A549 (cell line): ENCODE results near the gene OBSL1.

Experiments used
- CTCF ChIP-seq: fragments of >200 bp; sonication (Bioruptor Twin); formaldehyde crosslinking; IDR thresholded peaks from 3 replicates; pipeline ENCODE4 v1.5.1; 2016
- E2F6 ChIP-seq: IDR thresholded peaks from 2 replicates; pipeline ENCODE4 v1.6.1; 2012; ENCODE audit warnings: low read depth, borderline replicate concordance
- EP300 ChIP-seq, 2 experiments: fragments of >200 bp; sonication (Bioruptor Twin); formaldehyde crosslinking; IDR thresholded peaks; 2 replicates in 1 of 2; 3 replicates in 1 of 2; pipeline ENCODE4 v1.6.1; 2016 to 2017
- HES2 ChIP-seq: fragments of >200 bp; sonication (Bioruptor Twin); formaldehyde crosslinking; IDR thresholded peaks from 2 replicates; pipeline ENCODE4 v1.6.1; 2016
- HMGXB4 ChIP-seq: fragments of 250-450 bp; sonication (Bioruptor Pico); IDR thresholded peaks from 2 replicates; pipeline ENCODE4 v1.5.0; 2021; ENCODE audit warnings: mild to moderate bottlenecking, moderate library complexity, borderline replicate concordance
- HOXB5 ChIP-seq: fragments of 250-450 bp; sonication (Bioruptor Pico); IDR thresholded peaks from 2 replicates; pipeline ENCODE4 v1.5.0; 2020; ENCODE audit warnings: mild to moderate bottlenecking, moderate library complexity
- JUNB ChIP-seq: fragments of >200 bp; sonication (Bioruptor Twin); formaldehyde crosslinking; IDR thresholded peaks from 2 replicates; pipeline ENCODE4 v1.6.1; 2016
- KDM1A ChIP-seq: fragments of 200-600 bp; sonication (generic); IDR thresholded peaks from 2 replicates; pipeline ENCODE4 v1.6.1; 2016; ENCODE audit warnings: low read depth, mild to moderate bottlenecking
- MAFK ChIP-seq: fragments of 450-650 bp; IDR thresholded peaks from 2 replicates; pipeline ENCODE4 v1.6.1; 2014; ENCODE audit not compliant: partially characterized antibody
- MAZ ChIP-seq: fragments of 150-350 bp; IDR thresholded peaks from 2 replicates; pipeline ENCODE4 v1.6.1; 2014; ENCODE audit warnings: antibody characterized with exemption, low read depth, low read length, borderline replicate concordance
- NFE2L2 ChIP-seq: fragments of 150-350 bp; conservative IDR thresholded peaks from 2 replicates; pipeline ENCODE4 v1.6.1; 2014; ENCODE audit warnings: low read length
- RAD21 ChIP-seq, 2 experiments: fragments of >200 bp in 1 of 2; sonication (Bioruptor Twin) in 1 of 2; formaldehyde crosslinking in 1 of 2; IDR thresholded peaks in 1 of 2; conservative IDR thresholded peaks in 1 of 2; 2 replicates in 1 of 2; 3 replicates in 1 of 2; pipeline ENCODE4 v1.6.1; 2012 to 2018; ENCODE audit warnings: inconsistent platforms in 1 of 2
- RNF2 ChIP-seq: fragments of 200-600 bp; sonication (generic); IDR thresholded peaks from 2 replicates; pipeline ENCODE4 v1.6.1; 2016; ENCODE audit warnings: low read depth, mild to moderate bottlenecking, antibody characterized with exemption, moderate library complexity, borderline replicate concordance
- USF2 ChIP-seq: fragments of 450-650 bp; IDR thresholded peaks from 2 replicates; pipeline ENCODE4 v1.6.1; 2014; ENCODE audit warnings: antibody characterized with exemption

- TF ChIP-seq RNF2: no peak
- TF ChIP-seq CTCF: no peak
- no peak for TF ChIP-seq MAFK
- TF ChIP-seq EP300 (IDR thresholded peaks at IDR 0.05): no peak
- TF ChIP-seq HOXB5 (CRISPR knock-in tag): no peak
- no peak for TF ChIP-seq JUNB
- no peak for TF ChIP-seq NFE2L2
- TF ChIP-seq RAD21 (conservative IDR thresholded peaks at IDR 0.05 in 1 of 2, IDR thresholded peaks at IDR 0.05 in 1 of 2): no peak
- TF ChIP-seq E2F6: no peak
- no peak for TF ChIP-seq KDM1A
- no peak for TF ChIP-seq HES2
- TF ChIP-seq USF2: no peak
- no peak for TF ChIP-seq HMGXB4 (CRISPR knock-in tag)
- no peak for TF ChIP-seq MAZ
Measured at GRCh38 chr2:219519526-219519916, 51.8 kb downstream of the OBSL1 start.
